Measurements from ENCODE around the gene RCAN2. TPM values are rescaled to one million over a fixed set of nuclear protein-coding genes. Genes with fewer than 3 reads are reported as not detected.

The RCAN2 gene
- total RNA-seq, 6 donors from 2014 or later: 4.8 to 14.6 (median 9.1) TPM

GRCh38 chr6:46234700-46235099 lies 256.5 kb downstream of the RCAN2 start:
- Histone ChIP-seq H3K36me3 (no peaks in the 10 kb centered on the region), H3K4me3 (no peak overlapping the region), H3K9me3 (peaks cover 0 to 6% (median 0%) of the 10 kb centered on the region in 4 donors), H3K27ac (peak overlapping the region in 1 of 4 donors; percentile 2), H3K4me1 (no peaks in the 10 kb centered on the region), H3K27me3 (no peaks in the 10 kb centered on the region)
- no peak for DNase-seq
- ATAC-seq (ENCODE audit: low FRiP score in 2 of 2): no peak
- WGBS, 2 donors: 85 to 91% methylated on average over 3 of the region's 3 CpGs
- TF ChIP-seq CTCF (IDR thresholded peaks at IDR 0.05) (no peak), POLR2AphosphoS5 (IDR thresholded peaks at IDR 0.05) (no peak), POLR2A (IDR thresholded peaks at IDR 0.05) (no peak), EP300 (IDR thresholded peaks at IDR 0.05) (no peak)

- WGBS, 2 donors: 75 to 90% methylated on average over 2 of the region's 2 CpGs
- no peak for ATAC-seq (ENCODE audit: low FRiP score in 2 of 2)
Measured at GRCh38 chr6:46234156-46234556, 257.1 kb downstream of the RCAN2 start.

GRCh38 chr6:46233129-46233528 lies 258.1 kb downstream of the RCAN2 start:
- Histone ChIP-seq H3K27me3 (no peaks in the 10 kb centered on the region), H3K9me3 (peaks cover 0 to 6% (median 0%) of the 10 kb centered on the region in 4 donors), H3K36me3 (no peaks in the 10 kb centered on the region), H3K27ac (no peak overlapping the region), H3K4me1 (no peaks in the 10 kb centered on the region), H3K4me3 (no peak overlapping the region)
- DNase-seq (no peak), ATAC-seq (ENCODE audit: low FRiP score in 2 of 2) (no peak)
- 94% methylated on average over 3 of the region's 3 CpGs for WGBS, 2 donors
- no peak for TF ChIP-seq POLR2AphosphoS5 (IDR thresholded peaks at IDR 0.05)
- TF ChIP-seq CTCF (IDR thresholded peaks at IDR 0.05): no peak
- no peak for TF ChIP-seq POLR2A (IDR thresholded peaks at IDR 0.05)
- no peak for TF ChIP-seq EP300 (IDR thresholded peaks at IDR 0.05)

More at GRCh38 chr6:46234156-46234556, 257.1 kb downstream of the RCAN2 start:
- H3K9me3 ChIP-seq: peaks cover 0 to 6% (median 0%) of the 10 kb centered on the region in 4 donors
- no peak for DNase-seq
- TF ChIP-seq CTCF (IDR thresholded peaks at IDR 0.05): no peak
- no peak for TF ChIP-seq EP300 (IDR thresholded peaks at IDR 0.05)
- TF ChIP-seq POLR2AphosphoS5 (IDR thresholded peaks at IDR 0.05): no peak
- TF ChIP-seq POLR2A (IDR thresholded peaks at IDR 0.05): no peak
- no peak overlapping the region for H3K4me3 ChIP-seq
- no peaks in the 10 kb centered on the region for H3K27me3 ChIP-seq
- no peaks in the 10 kb centered on the region for H3K4me1 ChIP-seq
- no peaks in the 10 kb centered on the region for H3K36me3 ChIP-seq
- peak overlapping the region in 1 of 4 donors; percentile 2 for H3K27ac ChIP-seq

GRCh38 chr6:46222286-46222685 lies 269.0 kb downstream of the RCAN2 start:
- Histone ChIP-seq H3K27ac (no peak overlapping the region), H3K36me3 (no peaks in the 10 kb centered on the region), H3K27me3 (no peaks in the 10 kb centered on the region), H3K4me1 (peaks cover 0 to 6% (median 2%) of the 10 kb centered on the region in 4 donors), H3K4me3 (no peak overlapping the region), H3K9me3 (no peaks in the 10 kb centered on the region)
- TF ChIP-seq EP300 (IDR thresholded peaks at IDR 0.05) (no peak), CTCF (IDR thresholded peaks at IDR 0.05) (no peak), POLR2AphosphoS5 (IDR thresholded peaks at IDR 0.05) (no peak), POLR2A (IDR thresholded peaks at IDR 0.05) (no peak)
- ATAC-seq (ENCODE audit: low FRiP score in 2 of 2) (no peak), DNase-seq (no peak)
- 20 to 24% methylated on average over 1 of the region's 1 CpG for WGBS, 2 donors

GRCh38 chr6:46221222-46221793 lies 269.9 kb downstream of the RCAN2 start:
- Histone ChIP-seq H3K4me3 (no peak overlapping the region), H3K27ac (no peak overlapping the region), H3K36me3 (no peaks in the 10 kb centered on the region), H3K9me3 (no peaks in the 10 kb centered on the region), H3K27me3 (no peaks in the 10 kb centered on the region), H3K4me1 (peaks cover 0 to 8% (median 5%) of the 10 kb centered on the region in 4 donors)
- DNase-seq: no peak
- ATAC-seq (ENCODE audit: low FRiP score in 2 of 2): peak in 1 of 2 donors; percentile 73
- 51 to 52% methylated on average over 4 of the region's 4 CpGs for WGBS, 2 donors
- TF ChIP-seq EP300 (IDR thresholded peaks at IDR 0.05) (no peak), CTCF (IDR thresholded peaks at IDR 0.05) (peak; percentile 41 to 77 (median 69)), POLR2A (IDR thresholded peaks at IDR 0.05) (no peak), POLR2AphosphoS5 (IDR thresholded peaks at IDR 0.05) (no peak)

Measured in upper lobe of left lung (tissue), 6 donors.